NCI-H1694 (cell line): ENCODE measurements around the gene CFAP74.
"Not testable (repeated sequence)": the region's sequence is repeated elsewhere in the genome, so short reads cannot be mapped to it uniquely, and the experiment has no call there.

Experiments used
- DNase-seq: peaks from one replicate; lab custom pipeline; 2025; lab: John Stamatoyannopoulos, UW

CFAP74 gene

GRCh38 chr1:1984560-1985070 lies 19.0 kb downstream of the CFAP74 start:
- DNase-seq: no peak

- no peak for DNase-seq
Observed at GRCh38 chr1:1982379-1983232, 21.0 kb downstream of the CFAP74 start.

GRCh38 chr1:1981631-1982327 lies 21.8 kb downstream of the CFAP74 start:
- not testable (repeated sequence) for DNase-seq

- DNase-seq: no peak
Observed at GRCh38 chr1:1981142-1981500, 22.5 kb downstream of the CFAP74 start.

- no peak for DNase-seq
Observed at GRCh38 chr1:1980467-1981141, 23.0 kb downstream of the CFAP74 start.

GRCh38 chr1:1979482-1980165 lies 24.0 kb downstream of the CFAP74 start:
- DNase-seq: no peak

GRCh38 chr1:1978690-1979481 lies 24.7 kb downstream of the CFAP74 start:
- DNase-seq: not testable (repeated sequence)

GRCh38 chr1:1978108-1978507 lies 25.5 kb downstream of the CFAP74 start:
- DNase-seq: no peak

GRCh38 chr1:1976031-1976430 lies 27.6 kb downstream of the CFAP74 start:
- DNase-seq: no peak

GRCh38 chr1:1975535-1975934 lies 28.1 kb downstream of the CFAP74 start:
- DNase-seq: no peak

GRCh38 chr1:1974834-1975233 lies 28.8 kb downstream of the CFAP74 start:
- no peak for DNase-seq

- DNase-seq: no peak
Observed at GRCh38 chr1:1973716-1974642, 29.6 kb downstream of the CFAP74 start.

- no peak for DNase-seq
Observed at GRCh38 chr1:1972976-1973715, 30.4 kb downstream of the CFAP74 start.

GRCh38 chr1:1971688-1972087 lies 31.9 kb downstream of the CFAP74 start:
- no peak for DNase-seq

GRCh38 chr1:1971017-1971416 lies 32.6 kb downstream of the CFAP74 start:
- DNase-seq: no peak

GRCh38 chr1:1969953-1970716 lies 33.5 kb downstream of the CFAP74 start:
- no peak for DNase-seq

- DNase-seq: no peak
Observed at GRCh38 chr1:1969505-1969900, 34.1 kb downstream of the CFAP74 start.

GRCh38 chr1:1968767-1969504 lies 34.6 kb downstream of the CFAP74 start:
- no peak for DNase-seq
